HG03575 (cell line): ENCODE measurements around the gene DMAC2L.

ENCODE experiments used
- ATAC-seq: cut with Tn5 transposase; IDR thresholded peaks from one replicate; pipeline ENCODE4 v1.9.1; 2021; ENCODE audit not compliant: unreplicated experiment, insufficient number of reproducible peaks, low FRiP score; ENCODE audit errors: extremely low read depth

Gene DMAC2L

GRCh38 chr14:50319721-50320120 is 7.6 kb downstream of the DMAC2L start:
- ATAC-seq, result no peak

- no peak for ATAC-seq
Observed at GRCh38 chr14:50320283-50320682, 8.2 kb downstream of the DMAC2L start.

GRCh38 chr14:50321009-50321660 is 9.0 kb downstream of the DMAC2L start:
- peak; percentile 55 for ATAC-seq

- ATAC-seq, result no peak
Observed at GRCh38 chr14:50331596-50331995, 19.5 kb downstream of the DMAC2L start.

GRCh38 chr14:50333014-50333509 is 20.9 kb downstream of the DMAC2L start:
- ATAC-seq, result no peak

GRCh38 chr14:50334211-50334610 is 22.1 kb downstream of the DMAC2L start:
- no peak for ATAC-seq

- no peak for ATAC-seq
Observed at GRCh38 chr14:50335389-50335788, 23.3 kb downstream of the DMAC2L start.

GRCh38 chr14:50335989-50336824 is 24.1 kb downstream of the DMAC2L start:
- ATAC-seq, result no peak

- ATAC-seq, result no peak
Observed at GRCh38 chr14:50338587-50338986, 26.5 kb downstream of the DMAC2L start.

- no peak for ATAC-seq
Observed at GRCh38 chr14:50339178-50339804, 27.2 kb downstream of the DMAC2L start.

- no peak for ATAC-seq
Observed at GRCh38 chr14:50340045-50340444, 27.9 kb downstream of the DMAC2L start.

- ATAC-seq, result no peak
Observed at GRCh38 chr14:50340963-50341362, 28.8 kb downstream of the DMAC2L start.

- ATAC-seq, result no peak
Observed at GRCh38 chr14:50342221-50343078, 30.3 kb downstream of the DMAC2L start.

GRCh38 chr14:50343434-50343833 is 31.3 kb downstream of the DMAC2L start:
- no peak for ATAC-seq

GRCh38 chr14:50344116-50344775 is 32.1 kb downstream of the DMAC2L start:
- peak; percentile 77 for ATAC-seq

GRCh38 chr14:50344876-50345563 is 32.9 kb downstream of the DMAC2L start:
- no peak for ATAC-seq

GRCh38 chr14:50345846-50346422 is 33.8 kb downstream of the DMAC2L start:
- no peak for ATAC-seq

GRCh38 chr14:50347521-50347920 is 35.4 kb downstream of the DMAC2L start:
- ATAC-seq, result no peak
